Measurements from ENCODE around the gene ERICH2.

Gene ERICH2

GRCh38 chr2:170763232-170763631, 6.9 kb upstream of the ERICH2 start:
- DNase-seq (ENCODE audit: low read depth) = no peak

- DNase-seq (ENCODE audit: low read depth) = no peak
Measured at GRCh38 chr2:170764880-170765261, 5.3 kb upstream of the ERICH2 start.

- no peak for DNase-seq (ENCODE audit: low read depth)
Measured at GRCh38 chr2:170766693-170767092, 3.5 kb upstream of the ERICH2 start.

- peak; percentile 61 for DNase-seq (ENCODE audit: low read depth)
Measured at GRCh38 chr2:170770606-170771420, 635 bp downstream of the ERICH2 start.

- no peak for DNase-seq (ENCODE audit: low read depth)
Measured at GRCh38 chr2:170771421-170771937, 1.3 kb downstream of the ERICH2 start.

GRCh38 chr2:170772295-170772694, 2.1 kb downstream of the ERICH2 start:
- DNase-seq (ENCODE audit: low read depth) = no peak

GRCh38 chr2:170774074-170774473, 3.9 kb downstream of the ERICH2 start:
- no peak for DNase-seq (ENCODE audit: low read depth)

- DNase-seq (ENCODE audit: low read depth) = no peak
Measured at GRCh38 chr2:170778900-170779299, 8.7 kb downstream of the ERICH2 start.

- no peak for DNase-seq (ENCODE audit: low read depth)
Measured at GRCh38 chr2:170779304-170779703, 9.1 kb downstream of the ERICH2 start.

GRCh38 chr2:170782673-170783072, 12.5 kb downstream of the ERICH2 start:
- no peak for DNase-seq (ENCODE audit: low read depth)

- no peak for DNase-seq (ENCODE audit: low read depth)
Measured at GRCh38 chr2:170783549-170783948, 13.4 kb downstream of the ERICH2 start.

GRCh38 chr2:170798996-170799395, 28.8 kb downstream of the ERICH2 start:
- no peak for DNase-seq (ENCODE audit: low read depth)

- DNase-seq (ENCODE audit: low read depth) = no peak
Measured at GRCh38 chr2:170806548-170806947, 36.4 kb downstream of the ERICH2 start.

- DNase-seq (ENCODE audit: low read depth) = peak; percentile 78
Measured at GRCh38 chr2:170812710-170813600, 42.8 kb downstream of the ERICH2 start.

GRCh38 chr2:170813611-170814532, 43.7 kb downstream of the ERICH2 start:
- peak; percentile 71 for DNase-seq (ENCODE audit: low read depth)

GRCh38 chr2:170814533-170815230, 44.5 kb downstream of the ERICH2 start:
- no peak for DNase-seq (ENCODE audit: low read depth)

- DNase-seq (ENCODE audit: low read depth) = no peak
Measured at GRCh38 chr2:170815311-170815710, 45.1 kb downstream of the ERICH2 start.

GRCh38 chr2:170815746-170816503, 45.7 kb downstream of the ERICH2 start:
- DNase-seq (ENCODE audit: low read depth) = peak; percentile 41

- DNase-seq (ENCODE audit: low read depth) = peak; percentile 77
Measured at GRCh38 chr2:170816504-170817092, 46.4 kb downstream of the ERICH2 start, which contains the start of gene GAD1. Gene GAD1, plus strand, starts transcription at chr2:170816887. Its CDS starts 1,705 bp downstream, at chr2:170818592.

Data from EH (cell line).